DMS 273 treated with DMSO at 0.1 percent for 48 hours (cell line): ENCODE data around the gene KATNIP.
"Not testable (repeated sequence)": the region's sequence is repeated elsewhere in the genome, so short reads cannot be mapped to it uniquely, and the experiment has no call there.

ENCODE experiments used
- DNase-seq: peaks from one replicate; lab custom pipeline; 2025; lab: John Stamatoyannopoulos, UW

Gene KATNIP

DNA sequence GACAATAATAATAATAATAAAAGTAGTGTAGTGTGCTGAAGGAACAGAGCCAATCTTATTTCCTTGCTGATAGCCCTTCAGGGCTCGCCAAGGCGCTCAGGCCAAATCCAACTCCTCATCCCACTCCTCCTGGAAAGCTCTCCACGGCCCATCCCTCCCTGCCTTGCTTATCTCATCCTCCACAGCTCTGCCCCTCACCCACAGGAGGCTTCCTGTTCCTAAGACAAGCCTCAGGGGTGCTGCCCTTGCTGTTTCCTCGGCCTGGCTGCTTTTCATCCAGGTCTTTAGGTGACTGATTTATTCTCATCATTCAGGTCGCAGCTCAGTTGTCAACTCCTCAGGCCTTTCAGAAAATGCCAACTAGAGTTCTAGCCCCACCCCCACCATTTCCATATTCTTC, 11.4 kb upstream of the KATNIP start:
- no peak for DNase-seq

- DNase-seq, result no peak
Measured at GRCh38 chr16:27539120-27539519, 10.8 kb upstream of the KATNIP start.

- no peak for DNase-seq
Measured at GRCh38 chr16:27539636-27540035, 10.3 kb upstream of the KATNIP start.

DNA sequence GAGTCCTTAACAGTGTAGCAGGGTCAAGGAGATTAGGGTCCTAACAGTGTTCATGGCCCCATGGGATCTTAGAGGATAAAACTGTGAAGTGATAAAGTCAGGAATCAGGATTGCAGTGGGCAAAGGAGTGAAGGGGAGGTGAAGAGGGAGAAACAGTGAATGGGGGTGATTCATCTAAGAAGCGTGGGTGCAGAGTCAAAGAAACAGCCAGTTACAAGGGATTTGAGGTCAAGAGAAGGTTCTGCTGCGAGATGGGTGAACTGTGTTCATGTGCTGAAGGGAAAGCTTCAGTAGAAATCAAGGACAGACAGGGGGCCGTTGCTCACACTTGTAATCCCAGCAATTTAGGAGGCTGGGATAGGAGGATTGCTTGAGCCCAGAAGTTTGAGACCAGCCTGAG, 6.1 kb upstream of the KATNIP start:
- DNase-seq, result no peak

- DNase-seq, result no peak
Measured at GRCh38 chr16:27544671-27545070, 5.3 kb upstream of the KATNIP start.

- peak; percentile 79 for DNase-seq
Measured at GRCh38 chr16:27547134-27547533, 2.8 kb upstream of the KATNIP start.

DNA sequence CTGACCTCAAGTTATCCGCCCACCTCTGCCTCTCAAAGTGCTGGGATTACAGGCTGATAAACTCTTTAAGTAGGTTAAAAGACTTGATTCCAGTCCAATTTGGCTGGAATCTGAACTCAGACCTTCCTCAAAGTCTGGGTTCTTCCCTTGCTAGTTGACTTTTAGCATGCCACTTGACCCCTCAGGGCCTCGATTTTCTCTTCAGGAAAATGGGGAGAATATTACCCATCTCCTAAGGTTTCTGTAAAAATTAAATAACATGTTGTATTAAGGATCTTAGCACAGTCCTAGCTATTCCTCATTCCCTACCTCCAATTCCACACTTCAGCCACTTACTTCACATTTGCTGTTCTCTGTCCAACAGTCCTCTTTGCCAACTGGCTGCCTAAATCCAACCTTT, 2.1 kb upstream of the KATNIP start:
- DNase-seq, result no peak

GRCh38 chr16:27549464-27549745, 539 bp upstream of the KATNIP start:
- DNase-seq, result no peak

DNA sequence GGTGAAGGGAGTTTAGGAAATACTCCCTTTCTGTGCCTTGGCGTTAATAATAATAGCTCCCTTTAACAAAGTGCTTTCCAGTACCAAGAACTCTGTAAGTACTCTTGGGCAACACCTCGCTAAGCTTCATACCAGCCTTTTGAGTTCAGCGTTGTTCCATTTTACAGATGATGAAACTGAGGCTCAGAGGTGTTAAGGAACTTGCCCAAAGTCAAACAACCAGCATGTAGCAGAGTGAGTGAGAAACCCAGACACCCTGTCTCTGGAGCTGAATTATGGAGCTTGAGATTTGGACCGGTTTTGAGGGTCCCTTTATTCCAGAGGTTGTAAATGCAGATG, 607 bp downstream of the KATNIP start:
- DNase-seq, result no peak

DNA sequence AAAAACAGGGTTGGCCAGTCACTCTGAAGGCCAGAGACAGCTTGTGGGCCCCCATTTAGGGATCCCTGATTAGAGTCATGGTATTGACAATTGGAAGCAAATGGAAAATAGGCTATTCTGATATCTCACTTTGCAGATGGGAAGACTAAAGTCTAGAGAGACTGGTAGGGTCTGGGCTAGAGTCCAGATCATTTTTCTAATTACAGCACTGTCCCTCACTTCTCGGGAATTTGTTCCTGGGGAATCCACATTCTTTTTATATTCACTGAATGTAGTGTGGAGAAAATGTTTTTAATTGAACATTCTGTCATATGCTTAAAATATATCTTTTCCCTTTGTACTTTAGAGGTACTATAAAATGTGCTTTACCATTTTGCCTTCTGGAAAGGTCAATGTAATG, 1.1 kb downstream of the KATNIP start:
- DNase-seq, result no peak

DNA sequence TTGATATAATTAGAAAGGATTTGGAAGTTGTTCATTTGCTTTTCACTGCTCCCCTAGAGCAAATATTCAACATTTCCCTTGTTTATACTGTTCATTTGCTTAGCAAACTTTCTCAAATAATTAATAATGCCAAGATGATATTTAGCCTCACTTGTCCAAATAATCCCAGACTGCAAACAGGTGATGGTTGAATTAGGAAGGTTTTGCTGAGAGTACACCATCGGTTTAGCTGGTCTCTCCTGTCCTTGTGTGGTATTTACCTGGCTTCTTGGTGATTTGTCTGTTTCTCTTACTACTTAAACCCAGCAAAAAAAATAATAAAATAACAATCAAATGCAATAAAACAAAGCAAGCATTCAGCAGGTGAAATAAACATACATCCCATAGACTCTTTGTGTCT, 6.5 kb downstream of the KATNIP start:
- DNase-seq, result no peak

DNA sequence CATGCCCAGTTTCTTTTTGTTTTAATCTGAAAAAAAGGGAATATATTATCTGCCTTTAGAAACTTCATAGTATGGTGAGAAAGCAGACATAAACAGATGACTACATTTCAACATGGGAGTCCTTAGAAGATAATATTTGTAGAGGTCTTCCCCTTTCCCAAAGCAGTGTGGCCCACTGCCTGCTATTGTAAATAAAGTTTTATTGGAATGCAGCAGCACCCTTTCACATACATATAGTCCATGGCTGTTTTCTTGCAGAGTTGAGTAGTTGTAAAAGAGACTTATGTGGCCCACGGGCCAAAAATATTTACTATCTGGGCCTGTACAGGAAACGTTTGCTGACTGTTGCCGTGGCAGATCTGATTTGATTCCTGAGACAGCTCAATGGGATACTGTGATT, 8.5 kb downstream of the KATNIP start:
- no peak for DNase-seq

DNA sequence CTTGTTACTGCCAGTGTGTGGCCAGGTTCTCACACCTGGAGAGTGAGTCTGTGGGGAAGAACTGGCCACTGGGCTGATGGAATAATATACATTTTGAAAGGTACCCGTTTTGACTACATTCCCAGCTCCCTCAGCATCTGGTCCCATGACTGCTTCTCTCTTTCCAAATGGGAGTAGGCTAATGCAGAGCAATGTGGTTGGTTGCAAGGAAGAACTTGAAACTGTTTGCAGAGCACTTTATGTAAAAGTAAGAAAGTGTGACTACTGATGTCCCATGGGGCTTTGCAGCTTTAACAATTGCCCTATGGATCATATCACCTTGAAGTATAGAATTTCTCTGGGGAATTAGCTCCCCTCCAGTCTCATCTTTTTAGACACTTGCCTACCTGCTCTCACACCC, 9.0 kb downstream of the KATNIP start:
- no peak for DNase-seq

DNA sequence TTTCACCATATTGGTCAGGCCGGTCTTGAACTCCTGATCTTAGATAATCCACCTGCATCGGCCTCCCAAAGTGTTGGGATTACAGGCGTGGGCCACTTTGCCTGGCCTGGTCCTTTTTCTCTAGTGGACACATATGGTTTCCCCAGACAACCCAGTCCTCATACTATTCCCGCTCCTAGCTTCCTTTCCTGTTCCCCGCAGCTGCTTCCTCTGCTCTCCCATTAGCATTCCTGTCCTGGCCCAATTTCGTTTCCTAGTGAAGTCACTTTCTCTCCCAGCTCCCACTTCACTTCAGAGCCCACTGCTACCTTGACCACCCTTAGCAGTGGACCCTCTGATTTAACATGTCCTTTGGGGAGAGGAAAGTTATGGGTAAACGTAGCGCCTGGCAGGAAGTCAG, 11.3 kb downstream of the KATNIP start:
- DNase-seq, result no peak

DNA sequence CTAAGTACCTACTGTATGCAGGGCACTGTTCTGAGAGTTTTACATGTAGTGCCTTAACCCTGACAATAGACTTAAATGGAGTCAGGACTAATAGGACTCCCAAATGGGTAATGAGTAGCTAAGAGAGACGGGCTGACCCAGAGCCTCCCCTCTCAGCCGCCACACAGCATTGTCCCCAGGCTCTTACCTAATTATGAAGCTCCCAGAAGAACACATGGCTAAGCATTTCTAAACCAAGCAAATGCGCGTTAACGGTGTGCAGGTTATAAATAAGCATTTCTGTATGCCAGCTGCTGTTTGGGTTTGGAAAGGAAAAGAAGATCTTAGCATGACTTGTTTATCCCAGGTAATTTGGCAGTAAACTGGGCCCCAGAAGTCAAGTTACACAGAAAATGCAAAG, 14.3 kb downstream of the KATNIP start:
- DNase-seq, result no peak

GRCh38 chr16:27566417-27566816, 16.5 kb downstream of the KATNIP start:
- DNase-seq, result no peak

DNA sequence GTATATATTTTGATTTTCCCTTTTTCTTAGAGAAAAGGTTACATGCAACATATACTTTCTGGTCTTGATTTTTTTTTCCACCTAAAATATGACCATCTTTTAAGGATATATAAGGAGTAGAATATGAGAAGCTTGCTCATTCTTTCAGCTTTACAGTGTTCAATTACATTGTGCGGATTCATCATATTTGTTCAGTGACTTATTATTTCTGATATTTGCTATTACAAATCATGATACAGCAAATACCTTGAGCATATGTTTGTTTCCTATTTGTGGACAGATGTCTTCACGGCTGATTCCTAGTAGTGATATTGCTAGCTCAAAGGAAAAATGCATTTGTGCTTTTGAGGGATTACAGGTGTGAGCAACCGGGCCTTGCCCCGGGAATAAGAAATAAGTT, 18.1 kb downstream of the KATNIP start:
- DNase-seq, result no peak

GRCh38 chr16:27570986-27571385, 21.0 kb downstream of the KATNIP start:
- DNase-seq, result not testable (repeated sequence)

- no peak for DNase-seq
Measured at GRCh38 chr16:27571433-27572326, 21.7 kb downstream of the KATNIP start.

DNA sequence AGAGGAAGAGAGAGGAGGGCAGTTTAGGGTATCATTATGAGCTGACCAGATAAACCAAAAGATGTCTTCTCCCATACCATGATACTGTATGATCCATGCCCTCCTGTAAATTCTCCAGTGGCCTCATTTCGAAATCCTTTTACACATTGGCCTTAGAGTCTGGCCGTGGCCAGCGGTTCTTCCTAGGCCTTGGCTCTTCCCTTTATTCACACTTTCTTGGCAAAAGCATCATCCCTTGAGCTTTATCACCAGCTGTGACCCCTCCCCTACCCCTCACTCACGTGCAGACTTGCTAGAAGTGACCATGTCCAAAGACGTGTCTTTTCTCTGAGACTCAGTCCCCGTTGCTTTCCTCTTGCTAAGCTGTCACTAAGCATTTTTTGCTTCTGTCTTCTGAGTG, 22.8 kb downstream of the KATNIP start:
- DNase-seq, result no peak

DNA sequence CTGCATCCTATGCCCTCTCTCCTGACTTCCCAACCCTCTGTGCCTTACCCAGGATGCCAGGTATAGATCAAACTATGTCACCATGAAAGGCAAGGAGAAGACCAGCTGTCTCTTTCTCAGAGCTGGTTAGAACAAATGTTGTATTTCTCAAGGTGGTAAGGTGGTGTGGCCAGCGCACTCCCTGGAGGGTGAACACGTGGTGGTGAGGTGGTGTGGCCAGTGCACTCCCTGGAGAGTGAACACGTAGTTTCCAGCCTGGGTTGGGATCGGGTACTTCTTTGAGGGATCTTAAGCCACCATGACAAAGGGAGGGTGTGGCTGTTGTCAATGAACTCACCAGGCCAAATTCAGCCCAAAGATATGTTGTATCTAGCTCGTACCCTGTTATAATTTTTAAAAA, 26.8 kb downstream of the KATNIP start:
- no peak for DNase-seq

DNA sequence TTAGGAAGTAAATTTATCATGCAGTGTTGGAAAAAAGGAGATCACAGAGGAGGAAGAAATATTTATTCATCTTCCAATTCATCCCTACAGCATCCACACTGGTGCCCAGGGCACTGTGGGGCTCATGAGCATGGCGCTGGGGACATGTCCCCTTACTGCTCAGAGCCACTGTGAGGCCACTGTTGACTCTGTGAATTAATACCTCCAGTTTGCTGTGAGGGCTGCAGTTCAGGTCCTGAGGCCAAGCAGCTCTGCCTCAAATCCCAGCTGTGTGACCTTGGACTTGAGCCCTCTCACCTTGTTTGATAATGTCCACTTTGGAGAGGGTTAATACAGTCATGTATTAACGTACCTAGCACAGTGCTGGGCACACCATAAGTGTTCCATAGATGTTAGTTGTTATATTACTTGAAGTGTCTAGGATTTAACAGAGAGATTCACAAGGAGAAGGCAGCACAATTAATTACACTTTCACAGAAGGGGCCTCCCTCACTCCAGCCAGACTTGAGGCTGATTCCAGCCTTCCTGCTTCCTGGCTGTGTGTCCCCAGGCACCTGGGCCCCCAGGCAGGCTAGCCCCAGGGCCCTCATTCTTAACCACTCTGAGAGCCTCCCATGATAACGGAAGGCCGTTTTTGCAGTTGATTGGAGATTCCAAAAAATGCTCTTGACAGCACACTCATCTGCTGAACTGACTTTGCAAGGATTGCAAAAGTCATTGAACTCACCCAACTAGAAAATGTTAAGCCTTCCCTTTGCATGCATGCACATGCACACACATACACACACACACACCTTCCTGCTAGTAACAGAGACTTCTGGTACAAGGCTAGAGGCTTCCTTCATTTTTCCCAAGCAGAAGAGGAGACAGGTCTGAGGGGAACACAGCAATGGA, 29.4 kb downstream of the KATNIP start:
- no peak for DNase-seq

- no peak for DNase-seq
Measured at GRCh38 chr16:27582883-27583282, 32.9 kb downstream of the KATNIP start.

DNA sequence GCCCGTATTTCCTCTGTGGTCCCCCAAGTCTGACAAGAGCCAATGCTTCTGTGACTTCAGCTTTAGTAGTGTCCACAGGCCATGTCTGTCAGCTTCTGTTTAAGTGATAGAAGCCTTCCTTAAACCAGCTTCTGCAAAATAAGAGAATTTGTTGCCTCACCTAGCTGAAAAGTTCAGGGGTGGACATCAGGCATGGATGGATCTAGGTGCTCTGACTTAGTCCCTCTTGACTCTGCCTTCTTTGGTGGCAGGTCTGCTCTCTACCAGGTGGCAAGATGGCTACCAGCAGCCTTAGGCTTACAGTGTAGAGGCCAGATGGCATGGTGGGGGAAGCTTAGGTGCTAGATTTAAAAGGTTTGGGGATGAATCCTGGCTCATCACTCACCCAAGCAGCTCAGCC, 33.7 kb downstream of the KATNIP start:
- no peak for DNase-seq
